M059J (cell line): Measurements from ENCODE around the gene AMDHD2. TPM values are rescaled to one million over a fixed set of nuclear protein-coding genes. Genes with fewer than 3 reads are reported as not detected.

Experiments used
- DNase-seq: peaks from one replicate; pipeline ENCODE4 v3.0.0-alpha.2; 2012; ENCODE audit warnings: low read depth
- total RNA-seq: library from RNA; depleted of rRNA; stranded (reverse); fragments of >200 nt; shearing (Covaris generic); gene quantifications from 2 replicates; pipeline ENCODE4 v1.2.3, GENCODE V29; 2014

Gene AMDHD2
- total RNA-seq, 1 experiment from 2014 or later: 20.1 TPM

GRCh38 chr16:2516391-2517240, 3.6 kb upstream of the AMDHD2 start:
- no peak for DNase-seq

DNA sequence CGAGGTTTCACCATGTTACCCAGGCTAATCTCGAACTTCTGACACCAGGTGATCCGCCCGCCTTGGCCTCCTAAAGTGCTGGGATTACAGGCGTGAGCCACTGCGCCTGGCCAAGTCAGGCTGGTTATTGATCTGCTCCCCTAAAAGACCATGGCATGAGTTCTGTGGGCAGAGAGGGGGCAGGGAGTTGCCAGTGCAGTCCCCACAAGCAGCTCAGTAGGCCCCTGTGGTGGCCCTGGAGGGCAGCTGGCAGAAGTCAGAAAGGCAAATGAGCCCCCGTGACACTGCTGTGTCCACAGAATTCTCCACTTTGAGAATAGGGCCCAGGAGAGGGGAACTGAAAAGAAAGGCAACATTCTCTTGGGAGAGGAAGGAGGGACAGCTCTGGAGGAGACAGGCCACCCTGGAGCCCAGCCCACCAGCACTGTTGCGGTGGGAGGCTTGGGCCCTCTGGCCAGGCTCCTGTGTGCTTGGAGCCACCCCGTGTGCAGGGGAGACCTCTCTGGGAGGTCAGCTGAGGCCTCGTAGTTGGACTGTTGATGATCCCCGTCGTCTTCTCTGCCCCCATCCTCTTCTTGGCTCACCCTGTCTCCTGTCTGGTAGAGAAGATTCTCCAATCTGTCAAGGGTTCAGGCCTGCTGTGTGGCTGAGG, 2.1 kb upstream of the AMDHD2 start:
- DNase-seq: no peak

GRCh38 chr16:2518823-2519710, 1.1 kb upstream of the AMDHD2 start:
- no peak for DNase-seq

DNA sequence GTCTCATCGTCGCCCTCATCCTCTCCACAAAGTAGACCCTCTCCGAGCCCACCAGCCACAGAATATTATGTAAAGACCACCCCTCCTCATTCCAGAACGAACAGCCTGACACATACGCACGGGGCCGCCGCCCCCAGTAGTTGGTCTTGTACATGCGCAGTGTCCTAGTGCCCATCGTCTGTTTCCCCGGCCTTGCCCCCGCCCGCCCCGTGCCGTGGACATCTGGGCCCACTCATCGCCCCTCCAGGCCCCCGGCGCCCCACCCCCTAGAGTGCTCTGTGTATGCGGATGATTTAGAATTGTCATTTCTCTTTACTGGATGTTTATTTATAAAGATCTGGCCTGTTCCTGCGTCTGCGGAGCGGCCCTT, 475 bp upstream of the AMDHD2 start:
- no peak for DNase-seq

DNA sequence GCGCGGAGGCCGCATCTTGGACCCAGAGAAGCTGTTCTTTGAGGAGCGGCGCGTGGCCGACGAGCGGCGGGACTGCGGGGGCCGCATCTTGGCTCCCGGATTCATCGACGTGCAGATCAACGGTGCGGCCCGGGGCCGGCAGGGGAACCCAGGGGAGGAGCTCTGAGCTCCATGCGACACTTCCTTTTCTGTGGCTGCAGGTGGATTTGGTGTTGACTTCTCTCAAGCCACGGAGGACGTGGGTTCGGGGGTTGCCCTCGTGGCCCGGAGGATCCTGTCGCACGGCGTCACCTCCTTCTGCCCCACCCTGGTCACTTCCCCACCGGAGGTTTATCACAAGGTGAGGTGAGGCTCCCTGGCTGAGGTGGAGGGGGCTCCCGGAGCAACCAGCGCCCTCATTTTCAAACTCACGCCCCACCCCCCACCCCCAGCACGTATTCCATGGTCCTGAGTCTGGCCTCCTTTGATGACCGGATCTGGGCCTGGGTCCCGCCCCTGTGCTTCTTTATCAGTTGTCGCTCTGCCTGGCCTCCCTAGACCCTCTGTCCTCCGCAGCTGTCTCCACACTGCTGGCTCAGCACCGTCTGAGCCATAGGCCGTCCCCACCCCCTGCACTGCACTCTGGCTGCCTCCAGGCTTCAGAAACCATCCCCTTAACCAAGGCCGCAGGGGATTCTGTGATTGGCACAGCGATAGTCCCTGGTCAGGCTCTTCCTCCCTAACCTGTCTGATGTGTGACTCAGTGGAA, 787 bp downstream of the AMDHD2 start:
- no peak for DNase-seq

- DNase-seq: no peak
These were observed 3.6 kb downstream of the AMDHD2 start for GRCh38 chr16:2523801-2524231.

DNA sequence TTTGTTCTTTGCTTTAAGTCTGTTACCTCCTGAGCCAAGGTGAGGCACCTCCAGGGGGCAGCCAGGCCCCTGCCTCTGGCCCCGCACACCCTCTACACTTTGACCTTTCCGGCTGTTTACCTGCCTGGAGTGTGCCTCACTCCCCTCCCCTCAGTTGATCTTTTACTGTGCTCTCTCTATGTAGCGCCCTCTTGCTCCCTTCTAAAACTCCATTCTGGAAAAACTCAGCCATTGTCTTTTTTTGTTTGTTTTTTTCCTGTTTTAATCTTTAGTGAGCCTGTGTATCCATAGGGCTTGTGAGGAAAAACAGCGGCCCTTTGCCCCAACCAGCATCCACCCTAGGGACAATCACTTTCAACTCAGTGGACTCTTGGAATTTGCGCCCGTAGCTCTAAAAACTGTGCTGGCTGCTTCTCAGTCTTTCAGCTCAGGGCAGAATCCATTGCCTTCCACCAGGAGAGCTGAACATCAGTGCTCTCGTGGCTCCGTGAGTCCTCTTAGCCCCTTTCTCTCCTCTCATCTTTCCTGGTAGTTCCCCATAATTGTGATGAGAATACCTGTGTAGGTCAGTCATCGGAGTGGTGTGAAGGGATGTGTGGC, 4.3 kb downstream of the AMDHD2 start:
- DNase-seq: no peak

GRCh38 chr16:2526135-2526534, 6.0 kb downstream of the AMDHD2 start:
- no peak for DNase-seq

GRCh38 chr16:2527071-2527783, 7.1 kb downstream of the AMDHD2 start:
- DNase-seq: no peak

DNA sequence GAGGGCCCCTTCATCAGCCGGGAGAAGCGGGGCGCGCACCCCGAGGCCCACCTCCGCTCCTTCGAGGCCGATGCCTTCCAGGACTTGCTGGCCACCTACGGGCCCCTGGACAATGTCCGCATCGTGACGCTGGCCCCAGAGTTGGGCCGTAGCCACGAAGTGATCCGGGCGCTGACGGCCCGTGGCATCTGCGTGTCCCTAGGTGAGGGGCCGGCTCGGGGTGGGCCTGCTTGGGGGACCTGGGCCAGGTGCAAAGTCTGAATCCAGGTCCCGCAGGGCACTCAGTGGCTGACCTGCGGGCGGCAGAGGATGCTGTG, 7.6 kb downstream of the AMDHD2 start:
- DNase-seq: no peak

DNA sequence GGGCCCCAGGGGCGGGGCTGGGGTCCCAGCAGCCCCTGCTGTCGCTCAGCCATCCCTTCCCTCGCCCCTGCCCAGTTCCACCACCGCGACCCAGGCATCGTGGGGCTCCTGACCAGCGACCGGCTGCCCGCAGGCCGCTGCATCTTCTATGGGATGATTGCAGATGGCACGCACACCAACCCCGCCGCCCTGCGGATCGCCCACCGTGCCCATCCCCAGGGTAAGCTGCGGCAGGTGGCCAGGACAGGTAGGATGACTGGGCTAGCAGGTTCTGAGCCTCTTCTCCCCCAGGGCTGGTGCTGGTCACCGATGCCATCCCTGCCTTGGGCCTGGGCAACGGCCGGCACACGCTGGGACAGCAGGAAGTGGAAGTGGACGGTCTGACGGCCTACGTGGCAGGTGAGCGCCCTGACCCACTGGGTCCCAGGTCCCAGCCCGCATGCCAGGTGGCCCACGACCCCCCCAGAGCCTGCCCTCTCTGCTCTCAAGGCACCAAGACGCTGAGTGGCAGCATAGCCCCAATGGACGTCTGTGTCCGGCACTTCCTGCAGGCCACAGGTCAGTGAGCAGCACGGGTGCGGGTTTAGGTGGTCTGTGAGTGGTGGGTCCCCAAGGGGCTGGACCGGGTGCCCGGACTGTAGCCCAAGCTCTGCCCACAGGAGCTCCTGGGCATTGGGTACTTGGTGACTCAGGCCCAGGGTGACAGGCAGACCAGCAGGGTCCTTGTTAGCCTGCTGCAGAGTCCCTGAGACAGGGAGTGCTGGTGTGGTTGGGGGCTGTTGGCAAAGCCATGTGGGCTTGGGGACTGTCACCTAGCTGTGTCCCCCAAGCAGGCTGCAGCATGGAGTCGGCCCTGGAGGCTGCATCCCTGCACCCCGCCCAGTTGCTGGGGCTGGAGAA, 8.2 kb downstream of the AMDHD2 start:
- DNase-seq: no peak

- DNase-seq: no peak
These were observed 9.1 kb downstream of the AMDHD2 start for GRCh38 chr16:2529061-2529931.

- no peak for DNase-seq
These were observed 9.9 kb downstream of the AMDHD2 start for GRCh38 chr16:2529961-2530628.

- DNase-seq: no peak
These were observed 10.6 kb downstream of the AMDHD2 start for GRCh38 chr16:2530629-2531318.

- DNase-seq: no peak
These were observed 11.2 kb downstream of the AMDHD2 start, which contains the start of gene CEMP1 for GRCh38 chr16:2531371-2531695. Gene CEMP1 (minus strand): TSS chr16:2531408. CDS start chr16:2531073, 335 bp downstream.

DNA sequence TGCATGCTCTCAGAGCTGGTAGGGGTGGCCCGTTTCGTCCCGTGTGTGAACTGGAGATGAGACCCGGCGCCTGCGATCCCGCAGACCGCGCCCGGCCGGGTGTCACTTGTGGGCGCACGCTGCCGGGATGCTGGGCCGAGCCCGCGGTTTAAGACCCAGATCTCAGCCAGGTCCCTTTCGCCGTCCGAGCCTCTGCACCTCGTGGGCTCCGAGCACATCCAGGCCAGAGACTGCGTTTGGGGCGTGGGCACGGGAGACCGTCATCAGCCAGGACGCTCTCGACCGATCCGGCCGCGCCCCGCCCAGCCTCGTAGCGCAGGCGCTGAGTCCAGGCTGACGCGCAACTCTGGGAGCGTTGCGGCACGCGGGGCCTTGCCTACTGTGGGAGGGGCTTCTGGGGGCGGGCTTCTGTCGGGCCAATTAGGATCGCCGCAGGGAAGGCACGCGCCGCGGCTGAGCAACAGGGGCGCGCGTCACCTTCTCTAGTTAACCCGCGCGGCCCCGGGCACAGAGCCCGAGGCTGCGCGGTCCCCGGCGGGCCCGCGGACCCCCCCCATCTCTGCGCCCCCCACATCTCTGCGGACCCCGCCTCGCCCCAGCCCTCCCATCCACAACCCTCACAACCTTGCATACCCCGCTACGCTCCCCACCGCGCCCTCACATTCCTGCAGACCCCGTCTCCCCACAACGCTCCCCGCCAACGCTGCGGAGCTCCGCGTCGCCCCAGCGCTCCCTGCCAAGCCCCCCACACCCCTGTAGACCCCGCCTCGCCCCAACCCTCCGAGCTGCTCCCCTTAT, 11.7 kb downstream of the AMDHD2 start:
- peak; percentile 96 for DNase-seq
